Mucosa of gallbladder (tissue), 1 donor: ENCODE results near the gene SPATA31D3. TPM values are rescaled to one million over a fixed set of nuclear protein-coding genes. Genes with fewer than 3 reads are reported as not detected.
"Not testable (repeated sequence)": the region's sequence is repeated elsewhere in the genome, so short reads cannot be mapped to it uniquely, and the experiment has no call there.

Experiments
- DNase-seq: peaks from one replicate; pipeline ENCODE4 v3.0.0-alpha.2; 2020; ENCODE audit warnings: low spot score
- total RNA-seq: library from RNA; stranded (reverse); gene quantifications from one replicate; pipeline ENCODE4 v1.2.1, GENCODE V29; 2021
- donor health status: DM: no; HTN: no; CAD: no.

The SPATA31D3 gene
- total RNA-seq, 1 donor from 2014 or later = not detected

GRCh38 chr9:81979196-81979595 is 35.9 kb downstream of the SPATA31D3 start:
- no peak for DNase-seq

- no peak for DNase-seq
These were observed 37.3 kb downstream of the SPATA31D3 start for GRCh38 chr9:81980568-81980967.

- DNase-seq = no peak
These were observed 38.6 kb downstream of the SPATA31D3 start for GRCh38 chr9:81981883-81982282.

GRCh38 chr9:81984928-81985327 is 41.6 kb downstream of the SPATA31D3 start:
- DNase-seq = no peak

GRCh38 chr9:81986051-81986450 is 42.8 kb downstream of the SPATA31D3 start:
- no peak for DNase-seq

GRCh38 chr9:81988472-81988871 is 45.2 kb downstream of the SPATA31D3 start, which contains the start of gene SPATA31D1:
TSS of gene SPATA31D1 (plus strand) at chr9:81988772. CDS start at chr9:81988819, 47 bp downstream.
- DNase-seq = not testable (repeated sequence)

GRCh38 chr9:81989700-81990099 is 46.4 kb downstream of the SPATA31D3 start:
- DNase-seq = no peak

- DNase-seq = no peak
These were observed 50.4 kb downstream of the SPATA31D3 start for GRCh38 chr9:81993656-81994055.

Other genes with a start within 250 kb of the SPATA31D3 start
- not detected for gene SPATA31D4, start 15.1 kb upstream of the SPATA31D3 start, total RNA-seq
- gene SPATA31D1, start 45.3 kb downstream of the SPATA31D3 start, total RNA-seq = not detected